Prostate gland (tissue), 2 donors: Measurements from ENCODE around the gene ARHGAP42.

Experiments used
- CTCF ChIP-seq, 4 experiments: fragments of 200-600 bp in 2 of 4; fragments of 450-650 bp in 2 of 4; sonication (generic) in 2 of 4; IDR thresholded peaks; 1 replicate in 3 of 4; 2 replicates in 1 of 4; pipeline ENCODE4 v1.5.1; 2016 to 2019; ENCODE audit warnings: antibody characterized with exemption in 4 of 4, mild to moderate bottlenecking in 2 of 4, moderate library complexity in 2 of 4
- POLR2A ChIP-seq: fragments of 450-650 bp; IDR thresholded peaks from one replicate; pipeline ENCODE4 v1.6.1; 2016; ENCODE audit warnings: antibody characterized with exemption, mild to moderate bottlenecking
- POLR2AphosphoS5 ChIP-seq: sonication (generic); formaldehyde crosslinking; IDR thresholded peaks from one replicate; pipeline ENCODE4 v1.6.1; 2017; ENCODE audit warnings: antibody characterized with exemption

DNA sequence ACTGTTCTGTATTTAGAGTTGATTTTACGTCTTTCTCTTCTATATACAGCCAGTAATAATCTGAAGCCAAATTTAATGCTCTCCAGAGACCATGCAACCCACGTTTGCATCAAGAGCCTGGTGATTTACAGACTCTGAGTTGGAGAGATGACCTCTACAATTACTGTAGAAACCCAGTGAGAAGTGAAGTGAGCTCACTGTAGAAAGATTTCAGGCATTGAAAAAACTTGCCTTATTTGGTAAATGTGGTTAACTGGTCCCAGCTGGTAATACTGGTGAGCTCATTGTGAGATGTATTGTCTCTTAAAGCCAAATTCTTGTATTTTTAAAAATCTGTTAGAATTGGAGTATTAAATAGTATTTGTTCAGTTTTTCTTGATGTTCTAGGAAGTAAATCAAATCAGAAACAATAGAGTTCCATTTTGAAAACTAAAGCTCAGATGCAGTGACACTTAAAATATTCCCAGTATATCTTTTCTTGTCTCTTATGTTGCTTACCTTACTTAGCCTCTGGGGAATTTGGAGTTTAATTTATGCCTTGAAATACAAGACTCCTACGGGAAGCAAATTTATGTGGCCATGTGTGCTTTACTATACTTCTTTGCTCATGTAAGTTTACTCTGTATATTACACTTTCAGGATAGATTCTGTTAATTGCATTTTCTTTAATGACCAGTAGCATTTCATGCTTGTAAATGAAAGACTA is 189.9 kb downstream of the ARHGAP42 start:
- TF ChIP-seq CTCF (IDR thresholded peaks at IDR 0.05) = no peak
- no peak for TF ChIP-seq POLR2A
- TF ChIP-seq POLR2AphosphoS5 = no peak
